Uterus (tissue), 4 donors: ENCODE measurements around the gene MT1B. TPM values are rescaled to one million over a fixed set of nuclear protein-coding genes. Genes with fewer than 3 reads are reported as not detected.

ENCODE experiments used
- DNase-seq, 2 donors: peaks; one replicate each; pipeline ENCODE4 v3.0.0-alpha.2; 2019 to 2020
- H3K27ac ChIP-seq, 2 donors: fragments of 200-600 bp; sonication (generic); 1 replicate in 1 of 2; 2 replicates in 1 of 2; pipeline ENCODE4 v1.5.1; 2016 to 2018
- H3K27me3 ChIP-seq, 2 donors: fragments of 200-600 bp; sonication (generic); one replicate each; pipeline ENCODE4 v1.5.1; 2018 to 2019; ENCODE audit warnings: control low read depth in 1 of 2
- H3K36me3 ChIP-seq, 2 donors: fragments of 200-600 bp; sonication (generic); one replicate each; pipeline ENCODE4 v1.5.1; 2019; ENCODE audit warnings: control low read depth in 1 of 2
- H3K4me1 ChIP-seq, 2 donors: fragments of 200-600 bp; sonication (generic); one replicate each; pipeline ENCODE4 v1.5.1; 2018 to 2019; ENCODE audit warnings: control low read depth in 1 of 2
- H3K4me3 ChIP-seq, 2 donors: fragments of 200-600 bp; sonication (generic); 1 replicate in 1 of 2; 2 replicates in 1 of 2; pipeline ENCODE4 v1.5.1; 2018 to 2019; ENCODE audit warnings: mild to moderate bottlenecking in 1 of 2
- H3K9me3 ChIP-seq, 2 donors: fragments of 200-600 bp; sonication (generic); one replicate each; pipeline ENCODE4 v1.5.1; 2019; ENCODE audit warnings: control low read depth in 1 of 2
- POLR2A ChIP-seq, 2 donors: fragments of 450-650 bp; IDR thresholded peaks; one replicate each; pipeline ENCODE4 v1.6.1; 2016; ENCODE audit warnings: antibody characterized with exemption in 2 of 2, mild to moderate bottlenecking in 1 of 2, moderate library complexity in 1 of 2
- intact Hi-C: fragments of 100-400 bp; cut with DNase I; formaldehyde crosslinking; loops from one replicate; pipeline ENCODE4 v1.15.1; 2023; ENCODE audit warnings: low total_unique reads
- total RNA-seq, 4 donors: library from RNA; depleted of rRNA in 3 of 4; stranded (reverse); fragments of >200 nt in 3 of 4; gene quantifications; one replicate each; pipeline versions ENCODE4 v1.1.0 to v1.2.4, GENCODE V29; 2014 to 2023
- TF ChIP-seq, protein P1 (sequence below), 4 experiments: fragments of 200-600 bp in 2 of 4; fragments of 450-650 bp in 2 of 4; sonication (generic) in 2 of 4; IDR thresholded peaks; one replicate each; pipeline ENCODE4 v1.5.1; 2016 to 2019; ENCODE audit warnings: antibody characterized with exemption in 4 of 4, mild to moderate bottlenecking in 2 of 4, moderate library complexity in 1 of 4
- donor health status: DM: yes; HTN: yes; CAD: no.

MT1B gene
- total RNA-seq, 4 donors from 2014 or later = not detected

DNA sequence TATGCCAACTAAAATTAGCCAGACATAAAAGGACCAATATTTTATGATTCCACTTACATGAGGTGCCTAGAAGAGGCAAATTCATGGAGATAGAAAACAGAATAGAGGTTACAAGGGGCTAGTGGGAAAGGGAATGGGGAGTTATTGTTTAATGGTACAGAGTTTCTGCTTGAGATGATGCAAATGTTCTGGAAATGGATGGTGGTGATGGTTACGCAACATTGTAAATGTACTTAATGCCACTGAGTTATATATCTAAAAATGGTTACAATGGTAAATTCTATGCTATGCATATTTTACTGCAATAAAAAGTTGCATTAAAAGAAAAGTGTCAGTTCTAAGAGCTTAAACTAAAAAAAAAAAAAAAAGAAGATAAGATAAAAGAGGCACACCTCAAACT lies 48.5 kb downstream of the MT1B start:
- Histone ChIP-seq H3K9me3 (no peaks in the 10 kb centered on the region), H3K27me3 (no peaks in the 10 kb centered on the region), H3K36me3 (no peaks in the 10 kb centered on the region), H3K4me1 (no peaks in the 10 kb centered on the region), H3K4me3 (no peak overlapping the region), H3K27ac (no peak overlapping the region)
- TF ChIP-seq, protein P1, sequence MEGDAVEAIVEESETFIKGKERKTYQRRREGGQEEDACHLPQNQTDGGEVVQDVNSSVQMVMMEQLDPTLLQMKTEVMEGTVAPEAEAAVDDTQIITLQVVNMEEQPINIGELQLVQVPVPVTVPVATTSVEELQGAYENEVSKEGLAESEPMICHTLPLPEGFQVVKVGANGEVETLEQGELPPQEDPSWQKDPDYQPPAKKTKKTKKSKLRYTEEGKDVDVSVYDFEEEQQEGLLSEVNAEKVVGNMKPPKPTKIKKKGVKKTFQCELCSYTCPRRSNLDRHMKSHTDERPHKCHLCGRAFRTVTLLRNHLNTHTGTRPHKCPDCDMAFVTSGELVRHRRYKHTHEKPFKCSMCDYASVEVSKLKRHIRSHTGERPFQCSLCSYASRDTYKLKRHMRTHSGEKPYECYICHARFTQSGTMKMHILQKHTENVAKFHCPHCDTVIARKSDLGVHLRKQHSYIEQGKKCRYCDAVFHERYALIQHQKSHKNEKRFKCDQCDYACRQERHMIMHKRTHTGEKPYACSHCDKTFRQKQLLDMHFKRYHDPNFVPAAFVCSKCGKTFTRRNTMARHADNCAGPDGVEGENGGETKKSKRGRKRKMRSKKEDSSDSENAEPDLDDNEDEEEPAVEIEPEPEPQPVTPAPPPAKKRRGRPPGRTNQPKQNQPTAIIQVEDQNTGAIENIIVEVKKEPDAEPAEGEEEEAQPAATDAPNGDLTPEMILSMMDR (IDR thresholded peaks at IDR 0.05) = no peak
- no peak for TF ChIP-seq POLR2A (IDR thresholded peaks at IDR 0.05)
- no peak for DNase-seq
- intact Hi-C loops = loop anchor here (10.0 kb wide), 2 partner anchors 125 to 185 kb away; no protein-coding TSS in a partner anchor

DNA sequence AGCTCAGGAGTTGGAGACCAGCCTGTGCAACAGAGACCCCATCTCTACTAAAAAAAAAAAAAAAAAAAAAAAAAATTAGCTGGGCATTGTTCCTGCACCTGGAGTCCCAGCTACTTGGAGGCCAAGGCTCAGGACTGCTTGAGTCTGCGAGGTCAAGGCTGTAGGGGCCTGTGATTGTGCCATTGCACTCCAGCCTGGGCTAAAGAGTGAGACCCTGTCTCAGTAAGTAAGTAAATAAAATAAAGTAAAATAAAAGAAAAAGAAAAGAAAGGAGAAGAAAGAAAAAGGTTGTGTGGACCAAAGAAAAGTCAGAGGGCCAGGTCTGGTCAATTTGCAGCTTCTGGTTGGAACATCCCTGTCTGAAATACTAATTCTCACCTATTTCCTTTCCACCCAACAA lies 48.9 kb downstream of the MT1B start:
- Histone ChIP-seq H3K36me3 (no peaks in the 10 kb centered on the region), H3K4me1 (no peaks in the 10 kb centered on the region), H3K4me3 (no peak overlapping the region), H3K27me3 (no peaks in the 10 kb centered on the region), H3K27ac (no peak overlapping the region), H3K9me3 (no peaks in the 10 kb centered on the region)
- intact Hi-C loops = loop anchor here (10.0 kb wide), 2 partner anchors 126 to 186 kb away; no protein-coding TSS in a partner anchor
- TF ChIP-seq, protein P1 (IDR thresholded peaks at IDR 0.05) = no peak
- TF ChIP-seq POLR2A (IDR thresholded peaks at IDR 0.05) = no peak
- DNase-seq = no peak

DNA sequence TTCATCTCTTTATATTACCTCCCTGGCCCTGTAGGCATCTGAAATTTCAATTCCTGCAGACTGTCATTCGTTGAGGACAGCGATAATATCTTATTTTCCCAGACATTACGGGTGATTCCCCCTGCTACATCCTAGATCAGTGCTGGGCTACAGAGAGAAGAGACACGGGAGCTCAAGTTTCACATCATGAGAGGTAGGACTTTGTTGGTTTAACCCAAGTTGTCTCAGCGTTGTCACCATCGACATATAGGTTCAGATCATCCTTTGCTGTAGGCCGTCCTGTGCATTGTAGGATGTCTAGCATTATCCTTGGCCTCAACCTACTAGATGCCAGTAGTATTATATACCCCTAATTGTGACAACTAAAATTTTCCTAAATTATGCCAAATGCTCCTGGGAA lies 49.8 kb downstream of the MT1B start:
- Histone ChIP-seq H3K27me3 (no peaks in the 10 kb centered on the region), H3K27ac (no peak overlapping the region), H3K9me3 (no peaks in the 10 kb centered on the region), H3K4me3 (no peak overlapping the region), H3K36me3 (no peaks in the 10 kb centered on the region), H3K4me1 (no peaks in the 10 kb centered on the region)
- TF ChIP-seq POLR2A (IDR thresholded peaks at IDR 0.05) = no peak
- TF ChIP-seq, protein P1 (IDR thresholded peaks at IDR 0.05) = no peak
- intact Hi-C loops = loop anchor here (10.0 kb wide), 2 partner anchors 127 to 187 kb away; no protein-coding TSS in a partner anchor
- no peak for DNase-seq

Other genes starting within 250 kb of the MT1B start
- gene AMFR, start 226.3 kb upstream of the MT1B start, total RNA-seq = 100 to 1,000 TPM in 2 of 4 donors, 10 to 100 TPM in 2; 81.5 to 190 (median 112) TPM
- gene NUDT21, start 200.6 kb upstream of the MT1B start, total RNA-seq = 100 to 1,000 TPM in 2 of 4 donors, 10 to 100 TPM in 2; 23.1 to 184 (median 89.2) TPM
- 10 to 100 TPM in 2 of 4 donors, 1 to 10 TPM in 2; 5.0 to 78.9 (median 20.3) TPM for gene OGFOD1, start 200.3 kb upstream of the MT1B start, total RNA-seq
- 100 to 1,000 TPM in 1 of 4 donors, 10 to 100 TPM in 3; 44.1 to 209 (median 82.8) TPM for gene BBS2, start 131.9 kb upstream of the MT1B start, total RNA-seq
- not detected for gene MT4, start 86.8 kb upstream of the MT1B start, total RNA-seq
- gene MT3, start 62.4 kb upstream of the MT1B start, total RNA-seq = not detected
- gene MT2A, start 43.3 kb upstream of the MT1B start, total RNA-seq = 100 to 1,000 TPM in 1 of 4 donors, 10 to 100 TPM in 1, under 1 TPM in 2; 0.69 to 152 (median 17.4) TPM
- 10 to 100 TPM in 2 of 4 donors, under 1 TPM in 1, not detected in 1; 0.48 to 51.9 (median 51.2) TPM for gene MT1E, start 26.1 kb upstream of the MT1B start, total RNA-seq
- 10 to 100 TPM in 1 of 4 donors, 1 to 10 TPM in 1, not detected in 2; 6.2 to 16.6 TPM for gene MT1M, start 19.2 kb upstream of the MT1B start, total RNA-seq
- gene MT1A, start 13.2 kb upstream of the MT1B start, total RNA-seq = 10 to 100 TPM in 1 of 4 donors, not detected in 3; 13.8 TPM
- gene MT1F, start 6.1 kb downstream of the MT1B start, total RNA-seq = 1 to 10 TPM in 1 of 4 donors, not detected in 3; 2.1 TPM
- gene MT1G, start 16.2 kb downstream of the MT1B start, total RNA-seq = 10 to 100 TPM in 1 of 4 donors, not detected in 3; 51.8 TPM
- gene MT1H, start 17.9 kb downstream of the MT1B start, total RNA-seq = not detected
- gene MT1X, start 30.6 kb downstream of the MT1B start, total RNA-seq = 100 to 1,000 TPM in 1 of 4 donors, 10 to 100 TPM in 2, 1 to 10 TPM in 1; 7.4 to 201 (median 66.3) TPM
- 10 to 100 TPM; 17.6 to 71.0 (median 34.5) TPM for gene NUP93, start 78.2 kb downstream of the MT1B start, total RNA-seq
- under 1 TPM in 1 of 4 donors, not detected in 3; 0.14 TPM for gene SLC12A3, start 213.3 kb downstream of the MT1B start, total RNA-seq